Activated CD4-positive, alpha-beta T cell treated with anti-CD3 and anti-CD28 coated beads, Interleukin-2, amount 50 U/mL, for 1 hour (primary cell): Measurements from ENCODE around the gene UGT1A1.

Source experiments
- DNase-seq: peaks from one replicate; pipeline ENCODE4 v3.0.0-alpha.2; 2020

UGT1A1 gene

DNA sequence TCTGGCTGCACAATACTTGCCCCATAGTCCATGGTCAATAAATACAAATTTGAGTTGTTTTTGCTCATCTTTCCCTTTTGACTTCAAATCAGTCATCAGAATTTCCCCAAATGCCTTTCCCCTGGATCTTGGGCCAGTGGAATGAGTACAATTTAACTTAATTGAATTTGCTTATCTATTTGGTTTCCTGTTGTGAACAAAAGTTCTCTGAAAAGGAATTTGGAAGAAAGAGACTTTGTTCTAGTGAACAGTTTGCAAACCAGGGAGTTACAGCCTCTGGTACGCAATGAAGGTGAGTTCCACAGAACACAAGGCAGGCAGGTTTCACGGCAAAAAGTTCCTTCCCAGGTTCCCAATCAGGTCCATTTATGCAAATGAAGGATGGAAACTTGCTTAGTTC lies 1.2 kb upstream of the UGT1A1 start:
- DNase-seq = no peak

DNA sequence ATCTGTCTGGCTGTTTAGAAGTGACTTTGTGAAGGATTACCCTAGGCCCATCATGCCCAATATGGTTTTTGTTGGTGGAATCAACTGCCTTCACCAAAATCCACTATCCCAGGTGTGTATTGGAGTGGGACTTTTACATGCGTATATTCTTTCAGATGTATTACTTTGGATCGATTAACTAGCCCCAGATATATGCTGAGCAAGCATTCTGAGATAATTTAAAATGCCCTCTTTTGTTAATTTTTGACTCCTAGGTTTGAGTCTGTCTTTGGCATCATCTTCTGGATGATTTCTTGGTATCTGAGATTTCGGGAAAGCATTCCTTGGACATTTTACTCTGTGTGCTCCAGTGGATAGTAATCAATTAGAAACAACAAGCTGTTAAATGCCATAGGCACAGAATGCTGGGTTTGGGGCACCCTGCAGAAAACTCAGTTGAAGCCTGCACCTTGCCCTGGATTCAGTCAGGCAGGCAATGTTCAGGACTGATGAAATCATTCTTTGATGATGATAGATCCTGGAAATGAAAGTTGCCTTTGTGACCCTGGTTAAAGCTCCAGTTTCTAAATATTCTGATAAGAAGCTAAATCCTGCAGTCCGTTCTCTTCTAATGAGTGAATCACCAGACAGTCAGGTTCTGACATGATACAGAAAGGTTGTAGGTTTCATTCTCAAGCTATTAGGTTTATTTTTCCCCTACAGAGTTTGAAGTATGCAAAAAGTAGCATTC lies 1.1 kb downstream of the UGT1A1 start:
- no peak for DNase-seq

DNA sequence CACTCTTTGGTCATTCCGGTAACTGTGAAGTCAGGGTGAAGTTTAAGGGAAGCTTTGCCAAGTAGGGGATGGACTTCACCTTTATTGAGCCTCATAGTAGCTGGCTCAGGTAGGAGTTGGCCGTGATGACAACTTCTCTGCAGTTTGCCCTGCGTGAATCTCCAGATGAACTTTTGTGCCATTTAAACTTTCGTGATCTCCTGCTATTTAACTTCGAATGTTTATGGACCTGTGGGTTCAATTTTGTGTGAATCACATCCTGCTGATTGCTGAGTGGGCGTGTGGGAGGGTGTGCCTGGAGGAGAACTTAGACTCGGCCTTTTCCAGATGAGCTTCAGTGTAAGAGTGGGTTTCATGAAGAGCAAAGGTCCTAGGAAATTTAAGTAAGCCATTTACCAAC lies 4.2 kb downstream of the UGT1A1 start:
- DNase-seq = no peak

DNA sequence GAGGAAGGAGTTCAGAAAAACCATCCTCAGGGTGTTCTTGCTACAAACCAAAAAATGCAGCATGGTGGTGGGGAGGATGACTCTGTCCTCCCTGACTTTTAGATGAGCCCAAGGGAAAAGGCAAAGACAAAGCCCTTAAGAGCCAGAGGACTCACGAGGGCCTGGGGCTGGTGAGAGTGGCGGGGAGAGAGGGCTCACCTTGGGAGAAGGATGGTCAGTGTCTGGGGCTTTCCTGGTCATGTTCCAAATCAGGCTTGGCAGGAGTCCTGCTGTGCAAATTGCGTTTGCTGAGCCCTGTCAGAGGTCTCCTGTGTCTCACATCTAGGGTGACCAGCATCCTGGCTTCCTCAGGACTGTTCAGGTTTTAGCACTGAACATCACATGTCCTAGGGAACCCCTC lies 4.7 kb downstream of the UGT1A1 start:
- no peak for DNase-seq

DNA sequence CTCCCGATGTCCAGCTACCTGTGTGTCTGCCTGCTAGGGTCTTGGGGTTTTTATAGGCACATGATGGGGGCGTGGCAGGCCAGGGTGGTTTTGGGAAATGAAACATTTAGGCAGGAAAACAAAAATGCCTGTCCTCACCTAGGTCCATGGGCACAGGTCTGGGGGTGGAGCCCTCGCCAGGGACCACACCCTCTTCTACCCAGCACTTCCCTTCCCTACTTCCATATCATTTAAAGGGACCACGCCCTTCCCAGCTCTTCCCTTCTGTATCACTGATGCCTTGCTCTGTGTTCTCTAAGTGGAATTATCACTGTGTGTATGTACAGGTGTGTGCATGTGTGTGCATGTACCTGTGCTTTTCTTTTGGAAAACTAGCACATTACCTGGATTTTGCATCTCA lies 6.3 kb downstream of the UGT1A1 start:
- no peak for DNase-seq

DNA sequence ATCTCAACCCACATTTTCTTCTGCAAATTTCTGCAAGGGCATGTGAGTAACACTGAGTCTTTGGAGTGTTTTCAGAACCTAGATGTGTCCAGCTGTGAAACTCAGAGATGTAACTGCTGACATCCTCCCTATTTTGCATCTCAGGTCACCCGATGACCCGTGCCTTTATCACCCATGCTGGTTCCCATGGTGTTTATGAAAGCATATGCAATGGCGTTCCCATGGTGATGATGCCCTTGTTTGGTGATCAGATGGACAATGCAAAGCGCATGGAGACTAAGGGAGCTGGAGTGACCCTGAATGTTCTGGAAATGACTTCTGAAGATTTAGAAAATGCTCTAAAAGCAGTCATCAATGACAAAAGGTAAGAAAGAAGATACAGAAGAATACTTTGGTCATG lies 8.0 kb downstream of the UGT1A1 start:
- no peak for DNase-seq

DNA sequence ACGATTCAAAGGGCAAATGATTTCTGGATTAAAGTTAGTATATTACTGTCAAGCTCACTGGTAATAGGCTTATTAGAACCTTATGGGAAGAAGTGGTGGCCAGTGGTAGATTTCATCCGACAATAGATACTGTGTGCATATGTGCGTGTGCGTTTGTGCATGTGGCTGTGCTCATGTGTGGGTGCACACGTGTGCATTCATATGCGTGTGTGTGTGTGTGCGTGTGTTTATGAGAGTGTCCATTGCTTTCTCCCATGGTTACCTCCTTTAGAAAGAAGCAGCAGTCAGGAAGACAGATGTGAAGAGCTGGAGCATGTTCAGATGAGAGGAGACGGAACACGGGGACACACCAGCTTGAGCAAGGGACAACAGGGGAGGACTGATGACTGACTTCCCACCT lies 9.2 kb downstream of the UGT1A1 start:
- DNase-seq = no peak

DNA sequence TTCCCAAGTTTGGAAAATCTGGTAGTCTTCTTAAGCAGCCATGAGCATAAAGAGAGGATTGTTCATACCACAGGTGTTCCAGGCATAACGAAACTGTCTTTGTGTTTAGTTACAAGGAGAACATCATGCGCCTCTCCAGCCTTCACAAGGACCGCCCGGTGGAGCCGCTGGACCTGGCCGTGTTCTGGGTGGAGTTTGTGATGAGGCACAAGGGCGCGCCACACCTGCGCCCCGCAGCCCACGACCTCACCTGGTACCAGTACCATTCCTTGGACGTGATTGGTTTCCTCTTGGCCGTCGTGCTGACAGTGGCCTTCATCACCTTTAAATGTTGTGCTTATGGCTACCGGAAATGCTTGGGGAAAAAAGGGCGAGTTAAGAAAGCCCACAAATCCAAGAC lies 12.1 kb downstream of the UGT1A1 start:
- no peak for DNase-seq

DNA sequence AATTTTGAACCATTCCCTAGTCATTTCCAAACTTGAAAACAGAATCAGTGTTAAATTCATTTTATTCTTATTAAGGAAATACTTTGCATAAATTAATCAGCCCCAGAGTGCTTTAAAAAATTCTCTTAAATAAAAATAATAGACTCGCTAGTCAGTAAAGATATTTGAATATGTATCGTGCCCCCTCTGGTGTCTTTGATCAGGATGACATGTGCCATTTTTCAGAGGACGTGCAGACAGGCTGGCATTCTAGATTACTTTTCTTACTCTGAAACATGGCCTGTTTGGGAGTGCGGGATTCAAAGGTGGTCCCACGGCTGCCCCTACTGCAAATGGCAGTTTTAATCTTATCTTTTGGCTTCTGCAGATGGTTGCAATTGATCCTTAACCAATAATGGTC lies 12.5 kb downstream of the UGT1A1 start:
- DNase-seq = no peak

DNA sequence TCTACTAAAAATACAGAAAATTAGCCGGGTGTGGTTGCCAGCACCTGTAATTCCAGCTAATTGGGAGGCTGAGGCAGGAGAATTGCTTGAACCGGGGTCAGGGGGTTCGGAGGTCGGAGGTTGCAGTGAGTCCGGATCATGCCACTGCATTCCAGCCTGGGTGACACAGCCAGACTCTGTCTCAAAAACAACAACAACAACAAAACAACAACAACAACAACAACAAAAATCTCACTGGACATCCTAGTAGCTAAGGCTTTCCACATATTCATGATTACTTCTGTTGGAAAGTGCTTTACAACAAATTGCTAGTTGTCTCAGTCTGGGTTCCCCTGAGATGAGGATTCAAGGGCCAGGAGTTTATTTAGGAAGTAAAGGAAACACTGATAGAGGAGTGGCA lies 13.8 kb downstream of the UGT1A1 start:
- DNase-seq = no peak

DNA sequence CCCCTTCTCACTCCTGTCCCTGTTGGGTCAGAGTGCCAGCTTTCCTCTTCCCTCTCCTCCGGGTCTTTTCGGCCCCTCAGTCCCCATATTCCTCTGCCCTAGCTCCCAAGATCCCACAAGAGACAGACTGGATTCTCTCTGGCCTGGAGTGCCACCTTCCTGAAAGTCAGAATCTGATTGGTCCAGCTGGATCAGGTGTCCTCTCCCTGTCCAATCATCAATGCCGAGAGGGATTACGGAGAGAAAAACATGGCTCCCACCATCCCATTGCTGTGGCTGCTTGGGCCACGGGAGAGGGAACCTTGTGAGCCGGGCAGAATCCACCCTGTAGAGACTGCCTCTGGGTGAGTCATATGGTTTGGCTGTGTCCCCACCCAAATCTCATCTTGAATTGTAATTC lies 15.3 kb downstream of the UGT1A1 start:
- no peak for DNase-seq

DNA sequence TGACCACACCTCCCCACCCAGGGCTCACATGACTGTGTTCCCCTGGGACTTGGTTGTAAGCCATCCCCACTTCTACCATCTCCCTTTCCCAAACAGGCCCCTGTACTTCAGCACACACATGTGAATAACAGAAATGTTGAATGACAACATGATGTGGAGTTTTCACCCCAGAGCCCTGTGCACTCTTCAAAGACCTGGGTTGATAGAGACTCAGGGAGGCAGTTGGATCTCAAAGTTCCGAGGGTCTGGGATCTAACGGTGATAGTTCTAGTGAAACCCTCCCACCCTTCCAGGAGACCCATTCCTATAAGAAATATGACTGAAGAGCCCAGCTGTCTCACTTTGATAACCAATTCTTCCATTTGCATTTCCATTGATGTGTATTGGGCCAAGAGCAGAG lies 18.0 kb downstream of the UGT1A1 start, which contains the start of gene MROH2A:
TSS of gene MROH2A (plus strand) at position 301 of the 400 bp plus-strand sequence. CDS start 1,029 bp downstream, outside the sequence.
- DNase-seq = no peak

DNA sequence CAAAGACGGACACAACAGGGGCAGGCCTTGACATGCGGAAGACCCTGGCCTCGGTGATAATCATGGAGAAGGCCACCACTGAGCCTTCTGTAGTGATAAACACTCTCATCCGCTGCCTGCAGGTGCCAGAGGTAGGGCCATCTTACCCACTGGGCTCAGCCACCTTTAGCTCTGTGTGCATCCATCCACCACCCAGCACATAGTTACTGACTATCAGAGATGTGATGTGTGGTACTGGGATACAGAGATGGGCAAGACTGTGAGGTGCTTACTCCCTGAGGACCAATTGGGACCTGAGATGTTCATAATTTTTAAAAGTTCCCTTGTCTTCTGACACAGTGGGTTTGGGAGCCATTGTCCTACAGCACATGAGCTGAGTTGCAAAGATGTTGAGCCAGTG lies 19.7 kb downstream of the UGT1A1 start:
- no peak for DNase-seq

DNA sequence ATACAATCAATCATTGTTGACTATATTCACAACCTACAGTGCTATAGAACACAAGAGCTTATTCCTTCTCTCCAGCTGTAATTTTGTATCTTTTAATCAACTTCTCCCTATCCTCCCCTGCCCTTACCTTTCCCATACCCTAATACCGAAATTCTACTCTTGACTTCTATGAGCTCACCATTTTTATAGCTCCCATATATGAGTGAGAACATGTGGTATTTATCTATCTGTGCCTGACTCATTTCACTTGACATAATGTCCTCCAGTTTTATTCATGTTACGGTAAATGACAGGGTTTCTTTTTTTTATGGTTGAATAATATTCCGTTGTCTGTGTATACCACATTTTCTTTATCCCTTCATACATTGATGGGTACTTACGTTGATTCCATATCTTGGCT lies 20.7 kb downstream of the UGT1A1 start:
- no peak for DNase-seq

DNA sequence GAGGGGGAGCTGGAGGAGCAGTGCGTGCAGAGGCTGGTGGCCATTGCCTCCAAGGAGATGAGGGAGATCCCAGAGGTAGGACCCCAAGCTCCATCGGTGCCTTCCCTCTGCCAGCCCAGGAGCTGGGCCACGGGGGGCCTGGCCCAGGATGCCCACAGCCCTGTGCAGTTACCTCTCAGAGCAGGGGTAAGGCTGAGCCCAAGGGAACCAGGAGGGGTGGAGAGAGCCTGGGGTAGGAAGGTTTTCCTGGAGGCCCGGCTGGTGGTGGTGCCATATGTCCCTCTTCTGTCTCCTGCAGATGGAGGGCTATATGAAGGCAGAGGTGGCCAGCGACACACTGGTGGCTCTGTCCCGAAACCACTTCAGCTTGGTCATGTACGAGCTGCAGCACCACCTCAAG lies 29.5 kb downstream of the UGT1A1 start:
- no peak for DNase-seq

DNA sequence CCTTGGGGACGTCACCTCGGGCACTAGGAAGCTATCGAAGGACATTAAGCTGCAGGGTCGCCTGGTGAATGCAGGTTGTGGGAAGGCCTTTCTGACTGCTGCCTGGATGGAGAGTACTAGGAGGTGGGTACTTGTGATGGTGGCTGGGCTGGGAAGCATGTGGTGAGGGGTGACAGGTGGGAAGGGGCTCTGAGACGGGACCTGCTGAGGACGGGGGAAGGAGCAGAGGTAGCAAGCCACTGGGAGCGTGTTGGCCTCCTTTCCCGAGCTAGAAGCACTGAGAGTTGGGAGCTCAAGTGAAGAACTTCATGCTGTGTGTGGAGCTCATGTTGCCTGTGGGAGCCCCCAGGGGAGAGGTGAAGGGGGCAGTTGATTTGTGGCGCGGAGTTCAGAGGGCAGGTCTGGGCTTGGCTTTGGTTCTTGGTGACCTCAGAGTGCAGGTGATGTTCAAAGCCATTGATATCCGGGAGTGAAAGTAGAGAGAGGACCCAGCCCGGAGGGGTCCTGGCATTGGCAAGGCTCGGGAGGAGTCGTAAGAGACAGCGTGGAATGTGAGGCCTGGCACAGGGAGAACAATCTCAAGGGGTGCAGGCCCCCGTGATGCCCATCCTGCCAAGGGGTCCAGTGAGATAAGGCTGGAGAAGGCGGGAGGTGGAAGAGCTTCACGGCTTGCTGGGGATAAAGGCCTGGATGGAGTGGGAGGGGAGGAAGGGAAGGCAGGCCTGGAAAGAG lies 31.2 kb downstream of the UGT1A1 start:
- no peak for DNase-seq

DNA sequence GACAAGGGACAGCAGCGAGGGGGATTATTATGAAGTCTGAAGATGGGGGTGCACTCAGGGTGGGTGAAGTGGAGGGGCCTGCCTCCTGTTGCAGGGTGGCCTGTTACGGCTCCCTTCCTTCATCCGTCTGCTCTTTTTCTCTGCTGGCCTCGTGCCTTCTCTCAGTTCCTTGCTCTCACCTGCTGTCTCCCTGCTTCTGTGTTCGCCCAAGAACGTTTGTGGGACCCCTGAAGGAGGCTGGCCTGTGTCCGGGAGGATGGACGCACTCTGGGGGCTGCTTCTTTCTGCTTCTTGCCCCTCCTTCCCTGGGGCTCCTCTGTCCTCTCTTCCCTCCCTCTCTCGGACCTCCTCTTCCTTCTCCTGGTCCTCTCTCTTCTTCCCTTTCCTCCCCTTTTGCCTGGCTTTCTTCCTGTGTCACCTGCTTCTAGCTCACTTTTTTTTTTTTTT lies 31.8 kb downstream of the UGT1A1 start:
- DNase-seq = no peak

DNA sequence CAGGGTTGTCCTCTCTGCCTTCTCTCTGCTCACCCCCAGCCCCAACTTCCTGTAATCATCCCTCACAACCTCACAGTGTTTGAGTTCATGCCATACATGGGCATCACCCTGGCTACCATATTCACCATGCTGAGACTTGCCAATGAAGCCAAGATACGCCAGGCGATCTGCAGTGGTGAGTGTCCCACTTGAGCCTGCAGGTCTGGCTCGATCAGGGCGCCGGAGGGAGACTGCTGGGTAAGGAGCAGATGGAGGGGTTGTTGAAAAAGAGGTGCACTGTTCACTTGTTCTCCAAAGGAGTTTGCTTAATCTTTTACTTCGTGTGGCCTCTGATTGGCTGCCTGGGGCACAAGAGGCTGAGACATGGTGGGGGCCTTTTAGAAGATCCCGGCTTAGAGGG lies 32.6 kb downstream of the UGT1A1 start:
- DNase-seq = no peak

DNA sequence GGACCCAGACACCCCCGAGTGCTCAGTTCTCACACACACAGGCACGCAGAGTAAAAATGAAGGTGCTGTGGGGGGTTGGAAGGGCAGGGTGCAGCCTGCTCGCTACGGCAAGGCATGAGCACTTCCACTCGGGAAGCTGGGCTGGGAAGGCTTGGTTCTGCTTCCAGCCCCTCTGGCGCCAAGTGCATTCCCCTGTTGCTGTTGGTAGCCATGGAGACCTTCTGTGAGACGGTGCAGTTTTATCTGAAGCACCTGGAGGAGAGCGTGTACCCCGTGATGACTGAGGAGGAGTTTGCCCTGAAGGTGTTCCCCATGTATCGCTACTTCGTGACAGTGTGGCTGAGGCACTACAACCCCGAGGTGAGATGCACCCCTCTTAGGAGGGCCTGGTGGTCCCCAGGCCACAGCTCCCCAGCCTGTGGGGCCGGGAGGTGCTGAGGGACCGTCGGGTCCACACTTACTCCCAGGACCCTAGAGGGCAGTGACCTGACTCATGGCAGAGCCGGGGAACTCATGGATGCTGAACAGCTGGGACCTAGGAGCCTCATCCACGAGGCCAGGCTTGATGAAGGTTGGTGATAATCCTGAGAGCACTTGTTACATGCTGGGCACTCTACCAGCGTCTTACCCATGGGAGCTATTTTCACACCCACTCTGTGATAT lies 33.5 kb downstream of the UGT1A1 start:
- DNase-seq = no peak

DNA sequence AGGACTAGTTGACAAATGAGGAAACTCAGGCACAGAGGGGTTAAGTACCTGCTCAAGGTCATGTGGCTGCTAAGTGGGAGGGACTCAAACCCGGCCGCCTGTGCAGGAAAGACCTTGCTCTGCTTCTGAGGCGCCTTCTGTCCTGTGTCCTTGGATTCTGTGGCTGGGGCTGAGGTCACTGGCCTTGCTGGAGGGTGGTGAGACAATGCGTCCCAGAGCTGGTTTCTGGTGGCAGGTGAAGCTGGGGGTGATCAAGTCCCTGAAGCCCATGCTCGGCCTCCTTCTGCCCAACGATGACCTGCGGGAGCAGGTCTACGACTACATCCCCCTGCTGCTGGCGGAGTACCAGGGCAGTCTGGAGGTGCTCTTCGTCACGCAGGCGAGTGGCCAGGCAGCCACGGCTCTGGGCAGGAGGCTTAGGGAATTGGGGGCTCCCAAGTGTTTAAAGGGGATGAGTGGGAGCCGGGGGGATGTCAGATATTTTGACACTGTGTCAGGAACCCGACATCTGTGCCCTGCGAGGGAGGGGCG lies 34.1 kb downstream of the UGT1A1 start:
- DNase-seq = no peak

DNA sequence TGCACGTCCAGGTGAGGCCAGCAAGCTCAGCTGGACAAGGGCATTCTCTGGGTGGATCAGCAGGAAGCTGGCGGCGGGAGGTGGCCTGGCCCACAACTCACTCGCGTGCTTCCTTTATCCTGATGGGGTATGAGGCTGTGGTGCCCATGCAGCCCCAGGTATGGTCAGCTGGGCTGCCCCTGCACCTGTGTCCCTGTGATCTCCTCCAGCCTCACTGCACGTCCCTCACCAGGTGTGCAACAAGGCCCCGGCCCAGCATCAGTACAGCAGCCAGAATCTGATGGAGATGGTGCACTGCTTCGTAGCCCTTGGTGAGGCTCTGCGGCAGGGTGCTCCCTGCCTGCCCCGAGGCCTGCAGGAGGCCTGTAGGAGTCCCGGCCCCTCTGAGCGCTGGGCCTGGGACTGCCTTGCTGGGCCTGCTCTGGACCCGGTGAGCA lies 35.7 kb downstream of the UGT1A1 start:
- DNase-seq = no peak

DNA sequence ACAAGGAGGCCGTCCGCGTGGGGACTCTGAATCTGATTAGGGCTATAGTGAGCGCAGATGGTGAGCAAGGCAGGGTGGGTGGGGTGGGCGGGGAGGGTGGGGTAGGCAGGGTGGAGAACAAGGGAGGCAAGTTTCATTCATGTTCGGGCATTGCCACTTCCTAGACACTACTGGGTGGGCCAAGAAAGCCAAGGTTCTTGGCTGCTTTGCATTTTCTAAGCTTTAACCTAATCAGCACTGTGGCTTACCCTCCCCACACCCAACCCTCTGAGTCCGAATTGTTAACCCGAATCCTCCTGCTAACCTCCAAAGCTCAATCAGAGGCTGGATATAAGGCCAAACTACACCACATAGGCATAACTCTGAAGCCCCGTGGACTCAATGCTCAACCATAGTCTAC lies 36.2 kb downstream of the UGT1A1 start:
- no peak for DNase-seq

DNA sequence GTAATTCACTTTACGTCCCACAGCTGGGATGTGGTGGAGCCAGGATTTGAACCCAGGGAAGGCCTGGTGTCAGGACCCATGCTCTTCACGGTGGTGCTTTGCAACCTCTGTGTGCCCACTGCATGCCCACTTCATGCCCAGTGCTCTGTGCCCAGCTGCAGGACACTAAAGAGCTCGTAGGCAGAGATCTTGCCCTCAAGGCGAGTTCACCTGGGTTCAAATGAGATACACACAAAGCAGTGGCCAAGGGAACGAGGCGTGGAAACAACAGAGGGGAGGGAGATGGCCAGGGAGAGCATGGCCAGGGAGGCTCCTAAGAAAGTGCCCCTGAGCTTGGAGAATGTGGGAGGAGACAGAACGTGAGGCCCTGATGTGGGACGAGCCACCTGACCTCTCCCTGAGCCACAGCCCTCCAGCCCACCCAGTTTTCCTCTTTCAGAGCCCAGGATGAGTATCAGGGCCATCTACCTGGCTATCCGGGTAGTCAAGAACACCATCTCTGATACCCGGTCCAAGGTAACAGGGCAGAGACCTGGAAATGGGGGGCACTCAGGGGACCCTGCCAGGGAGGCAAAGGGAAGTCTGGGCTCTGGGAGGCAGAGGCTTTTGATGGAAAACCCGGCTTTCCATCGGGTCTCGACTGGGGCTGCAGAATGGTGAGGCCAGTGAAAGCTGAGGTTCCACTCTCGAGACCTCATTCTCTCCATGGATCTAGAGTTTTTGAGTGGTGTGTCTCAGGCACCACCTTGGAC lies 38.4 kb downstream of the UGT1A1 start:
- no peak for DNase-seq
